Breast epithelium (tissue), 4 donors: ENCODE results near the gene KRT83. TPM values are rescaled to one million over a fixed set of nuclear protein-coding genes. Genes with fewer than 3 reads are reported as not detected.

ENCODE experiments used
- DNase-seq, 2 donors: peaks; one replicate each; pipeline ENCODE4 v3.0.0-alpha.2; 2019; ENCODE audit warnings: low spot score in 2 of 2
- H3K27ac ChIP-seq, 2 donors: fragments of 200-600 bp; sonication (generic) in 1 of 2; one replicate each; pipeline ENCODE4 v1.5.1; 2016 to 2019; ENCODE audit warnings: mild to moderate bottlenecking in 1 of 2
- H3K27me3 ChIP-seq, 2 donors: fragments of 200-600 bp; sonication (generic) in 1 of 2; one replicate each; pipeline versions ENCODE4 v1.5.1 to v1.6.0; 2017 to 2019; ENCODE audit warnings: control low read depth in 1 of 2, mild to moderate bottlenecking in 1 of 2
- H3K36me3 ChIP-seq: fragments of 200-600 bp; one replicate; pipeline ENCODE4 v1.5.1; 2019
- H3K4me1 ChIP-seq, 2 donors: fragments of 200-600 bp; sonication (generic); one replicate each; pipeline ENCODE4 v1.5.1; 2016 to 2019; ENCODE audit warnings: control low read depth in 1 of 2
- H3K4me3 ChIP-seq, 3 donors: fragments of 200-600 bp; sonication (generic); 1 replicate in 2 of 3; 2 replicates in 1 of 3; pipeline ENCODE4 v1.5.1; 2016 to 2019; ENCODE audit warnings: mild to moderate bottlenecking in 3 of 3, moderate library complexity in 2 of 3
- H3K9me3 ChIP-seq, 2 donors: fragments of 200-600 bp; sonication (generic) in 1 of 2; one replicate each; pipeline ENCODE4 v1.5.1; 2016 to 2019; ENCODE audit warnings: control low read depth in 1 of 2
- CTCF ChIP-seq, 3 donors: fragments of 450-650 bp; IDR thresholded peaks; one replicate each; pipeline ENCODE4 v1.5.1; 2016 to 2017; ENCODE audit warnings: antibody characterized with exemption in 3 of 3, mild to moderate bottlenecking in 3 of 3, moderate library complexity in 3 of 3
- POLR2A ChIP-seq: fragments of 450-650 bp; IDR thresholded peaks from one replicate; pipeline ENCODE4 v1.6.1; 2016; ENCODE audit warnings: antibody characterized with exemption, mild to moderate bottlenecking, moderate library complexity
- POLR2AphosphoS5 ChIP-seq, 3 donors: sonication (generic); formaldehyde crosslinking; IDR thresholded peaks; one replicate each; pipeline ENCODE4 v1.6.1; 2017; ENCODE audit warnings: antibody characterized with exemption in 3 of 3
- intact Hi-C: fragments of 100-400 bp; cut with DNase I; formaldehyde crosslinking; loops from one replicate; pipeline ENCODE4 v1.15.1; 2023; ENCODE audit warnings: low total_unique reads
- total RNA-seq, 3 donors: library from RNA; depleted of rRNA; stranded (reverse); fragments of >200 nt; gene quantifications; one replicate each; pipeline ENCODE4 v1.1.0, GENCODE V29; 2016

The KRT83 gene
- total RNA-seq, 3 donors from 2014 or later: 0.33 to 0.59 TPM; not detected in 1

DNA sequence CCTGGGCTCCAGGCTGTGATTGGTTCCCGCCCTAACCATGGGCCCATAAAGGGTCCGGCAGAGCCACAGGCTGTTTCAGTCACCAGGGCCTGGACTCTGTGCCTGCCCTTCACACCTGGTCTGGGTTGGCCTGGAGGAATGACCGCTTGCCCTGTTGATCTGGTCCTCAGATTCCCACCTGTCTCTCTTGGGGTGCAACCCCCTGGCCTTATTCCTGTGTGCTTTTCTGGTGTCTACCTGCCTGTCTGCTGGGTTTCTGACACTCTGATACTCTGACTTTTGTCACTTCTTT lies 2.9 kb upstream of the KRT83 start:
- intact Hi-C loops: no loop called here
- no peak for DNase-seq
- no peak overlapping the region for H3K4me3 ChIP-seq
- no peak overlapping the region for H3K27ac ChIP-seq
- peaks cover 0 to 8% of the 10 kb centered on the region in 2 donors for H3K27me3 ChIP-seq
- no peaks in the 10 kb centered on the region for H3K36me3 ChIP-seq
- H3K9me3 ChIP-seq: no peaks in the 10 kb centered on the region
- TF ChIP-seq POLR2AphosphoS5 (IDR thresholded peaks at IDR 0.05) (no peak), CTCF (IDR thresholded peaks at IDR 0.05) (no peak)
- H3K4me1 ChIP-seq: no peaks in the 10 kb centered on the region

DNA sequence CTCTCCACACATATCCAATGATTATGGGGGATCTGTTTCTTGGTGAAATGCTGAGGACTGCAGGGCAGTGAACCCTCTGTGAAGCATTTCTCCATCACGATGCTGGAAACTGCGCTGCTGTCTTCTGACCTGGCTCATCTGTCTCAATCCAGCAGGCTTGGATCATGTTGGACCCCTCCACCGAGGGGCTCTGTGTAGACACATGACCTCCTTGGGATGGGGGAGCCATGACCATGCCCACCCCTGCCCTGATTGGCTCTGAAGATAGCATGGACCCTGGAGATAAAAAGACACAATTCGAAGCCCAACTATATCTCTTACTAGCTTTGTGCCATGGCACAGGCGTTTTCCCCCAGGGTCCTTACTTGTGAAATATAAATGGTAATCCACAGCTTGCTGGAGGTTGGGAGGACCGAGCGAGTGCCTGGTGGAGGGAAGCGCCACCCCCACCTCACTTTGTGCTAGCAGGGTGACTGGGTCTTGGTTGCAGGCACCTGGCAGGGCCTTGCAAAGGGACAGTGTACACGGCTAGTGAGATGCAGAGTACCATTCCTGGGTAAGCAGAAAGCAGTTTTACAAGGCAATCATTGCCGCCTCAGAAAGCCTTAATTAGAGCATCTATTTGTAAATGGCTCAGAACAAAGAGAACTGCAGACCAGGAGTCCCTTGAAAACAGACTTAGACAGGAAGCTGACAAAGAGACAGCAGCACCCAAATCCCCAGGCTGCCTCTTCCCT lies 2.4 kb upstream of the KRT83 start:
- Histone ChIP-seq H3K9me3 (no peaks in the 10 kb centered on the region), H3K4me1 (no peaks in the 10 kb centered on the region), H3K27ac (no peak overlapping the region), H3K4me3 (no peak overlapping the region), H3K27me3 (peaks cover 0 to 8% of the 10 kb centered on the region in 2 donors), H3K36me3 (no peaks in the 10 kb centered on the region)
- no peak for TF ChIP-seq POLR2A
- no peak for TF ChIP-seq CTCF (IDR thresholded peaks at IDR 0.05)
- no peak for TF ChIP-seq POLR2AphosphoS5 (IDR thresholded peaks at IDR 0.05)
- intact Hi-C loops: no loop called here
- DNase-seq: no peak

GRCh38 chr12:52323001-52323400 lies 1.8 kb upstream of the KRT83 start:
- DNase-seq: no peak
- H3K27ac ChIP-seq: no peak overlapping the region
- H3K9me3 ChIP-seq: no peaks in the 10 kb centered on the region
- H3K4me1 ChIP-seq: no peaks in the 10 kb centered on the region
- peaks cover 0 to 8% of the 10 kb centered on the region in 2 donors for H3K27me3 ChIP-seq
- no peaks in the 10 kb centered on the region for H3K36me3 ChIP-seq
- intact Hi-C loops: no loop called here
- no peak overlapping the region for H3K4me3 ChIP-seq
- TF ChIP-seq POLR2AphosphoS5 (IDR thresholded peaks at IDR 0.05): no peak
- TF ChIP-seq CTCF (IDR thresholded peaks at IDR 0.05): no peak
- TF ChIP-seq POLR2A: no peak

DNA sequence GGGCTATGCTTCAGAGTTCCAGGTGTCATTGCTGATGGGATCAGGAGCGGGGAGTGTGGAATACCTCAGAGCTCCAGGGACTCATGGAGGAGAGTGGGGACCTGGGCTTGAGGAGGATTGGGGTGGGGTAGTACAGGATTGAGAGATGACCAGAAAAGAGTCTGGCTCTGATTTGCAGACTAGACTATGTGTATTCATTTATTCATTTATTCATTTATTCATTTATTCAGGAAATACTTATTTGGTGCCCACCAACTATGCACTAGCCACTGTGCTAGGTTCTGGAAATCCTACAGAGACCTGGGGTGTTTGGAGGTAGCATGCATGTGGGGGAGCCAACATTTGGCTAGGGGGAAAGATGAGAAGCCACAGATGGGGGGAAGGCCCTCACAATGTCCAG lies 871 bp upstream of the KRT83 start:
- H3K27ac ChIP-seq: no peak overlapping the region
- no peaks in the 10 kb centered on the region for H3K4me1 ChIP-seq
- no peak overlapping the region for H3K4me3 ChIP-seq
- no peak for TF ChIP-seq POLR2A
- TF ChIP-seq POLR2AphosphoS5 (IDR thresholded peaks at IDR 0.05): no peak
- TF ChIP-seq CTCF (IDR thresholded peaks at IDR 0.05): no peak
- intact Hi-C loops: no loop called here
- no peak for DNase-seq
- H3K9me3 ChIP-seq: no peaks in the 10 kb centered on the region
- peaks cover 0 to 8% of the 10 kb centered on the region in 2 donors for H3K27me3 ChIP-seq
- H3K36me3 ChIP-seq: no peaks in the 10 kb centered on the region

- intact Hi-C loops: no loop called here
- Histone ChIP-seq H3K27me3 (peaks cover 0 to 8% of the 10 kb centered on the region in 2 donors), H3K4me1 (no peaks in the 10 kb centered on the region), H3K4me3 (no peak overlapping the region), H3K9me3 (no peaks in the 10 kb centered on the region), H3K36me3 (no peaks in the 10 kb centered on the region), H3K27ac (no peak overlapping the region)
- DNase-seq: no peak
- TF ChIP-seq POLR2AphosphoS5 (IDR thresholded peaks at IDR 0.05) (no peak), CTCF (IDR thresholded peaks at IDR 0.05) (no peak), POLR2A (no peak)
These were observed 220 bp upstream of the KRT83 start for GRCh38 chr12:52321418-52321817.
